Nucleus accumbens (tissue), 56 donors: ENCODE data around the gene SLX9.

ENCODE experiments used
- DNase-seq, 56 donors: peaks; one replicate each; lab custom pipeline; 2025; lab: John Stamatoyannopoulos, UW

SLX9 gene

DNA sequence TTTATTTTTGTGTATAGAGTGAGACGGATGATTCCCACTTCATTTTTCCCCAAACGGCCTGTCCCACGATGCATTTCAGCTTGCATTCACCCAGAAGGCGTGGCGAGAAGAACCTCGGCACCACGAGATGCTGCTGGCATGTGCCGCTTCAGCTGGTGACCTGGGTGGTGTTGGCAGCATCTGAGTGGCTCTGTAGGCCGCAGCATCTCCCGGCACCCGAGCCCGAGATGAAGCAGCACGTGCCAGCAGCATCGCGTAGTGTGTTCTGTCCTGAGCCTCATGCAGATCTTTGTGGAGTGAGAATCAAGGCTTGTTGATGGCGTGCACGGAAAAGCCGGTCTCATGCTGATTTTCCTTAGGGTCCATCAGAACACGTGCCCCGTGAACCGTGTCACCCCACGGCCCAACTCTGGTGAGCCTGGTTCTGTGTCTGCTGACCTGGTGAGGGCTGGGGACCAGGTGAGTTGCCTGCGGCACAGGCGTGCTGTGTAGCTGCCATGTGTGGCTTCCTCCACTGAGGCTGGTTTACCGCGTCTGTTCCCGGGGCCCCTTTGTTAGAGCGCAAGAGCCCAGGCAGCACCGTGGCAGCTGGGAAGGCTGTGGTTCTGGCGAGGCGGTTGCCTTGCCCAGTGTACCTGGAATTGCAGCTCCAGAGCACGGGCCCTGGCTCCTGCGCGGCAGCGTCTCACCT, 16.7 kb downstream of the SLX9 start:
- no peak for DNase-seq

DNA sequence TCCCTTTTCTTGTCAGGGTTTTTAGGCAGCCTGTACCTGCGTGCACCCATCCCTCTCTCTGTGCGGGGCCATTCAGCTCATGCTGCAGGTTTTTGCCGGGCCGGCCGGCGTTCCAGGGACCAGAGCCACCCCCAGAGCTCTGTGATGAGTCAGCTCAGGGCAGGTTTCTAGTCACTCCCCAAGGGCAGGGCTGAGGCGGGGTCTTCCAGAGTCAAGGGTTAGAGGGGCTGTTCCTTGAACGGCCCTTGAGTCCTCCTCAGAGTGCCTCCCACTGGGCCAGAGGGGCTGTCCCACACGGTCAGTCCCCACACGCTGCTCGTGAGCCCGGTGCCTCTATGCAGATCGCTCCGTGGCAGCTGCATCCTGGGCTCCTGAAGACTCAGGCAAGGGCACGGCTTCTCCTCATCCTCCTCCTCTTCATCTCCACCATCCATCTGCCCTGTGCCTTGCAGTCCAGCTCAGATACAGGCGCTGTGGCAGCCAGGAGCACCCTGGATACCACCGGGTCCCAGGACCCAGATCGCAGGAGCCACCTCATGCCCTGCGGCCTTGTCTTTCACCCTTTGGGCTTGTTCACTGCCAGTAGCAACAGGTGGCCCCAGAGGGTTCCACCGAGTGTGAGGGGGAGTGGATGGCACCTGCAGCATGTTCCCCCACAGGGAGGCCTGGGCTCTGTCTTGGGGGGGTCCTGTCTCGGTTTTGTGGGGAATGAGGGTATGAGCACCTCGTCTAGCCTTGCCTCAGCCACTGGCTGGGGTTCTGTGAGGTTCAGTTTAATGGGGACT, 17.4 kb downstream of the SLX9 start:
- DNase-seq = no peak

DNA sequence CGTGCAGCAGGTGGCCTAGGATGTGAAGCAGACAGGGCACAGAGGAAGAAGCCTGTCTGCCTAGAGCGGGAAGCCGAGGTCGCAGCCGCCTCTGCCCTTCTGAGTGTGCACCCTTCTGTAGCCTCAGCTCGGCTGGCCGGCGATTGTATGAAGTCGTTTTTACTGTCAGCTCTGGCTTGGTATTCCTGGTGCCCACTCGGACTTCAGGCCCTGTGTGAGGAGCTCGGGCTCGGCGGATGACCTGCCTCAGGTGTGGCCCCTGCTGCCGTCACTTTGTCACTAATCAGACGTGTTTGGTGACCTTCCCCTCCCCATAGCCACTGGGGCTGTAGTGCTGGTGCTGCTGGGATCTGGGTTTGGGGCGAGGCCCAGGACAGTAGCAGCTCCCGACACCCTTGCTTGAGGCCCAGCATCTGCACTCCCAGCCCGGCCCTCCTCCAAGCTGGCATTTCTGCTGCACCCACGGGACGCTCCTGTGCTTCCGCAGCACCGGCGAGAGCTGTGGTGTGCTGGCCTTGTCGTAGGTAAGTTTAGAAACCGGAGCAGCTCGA, 18.1 kb downstream of the SLX9 start:
- DNase-seq = no peak

DNA sequence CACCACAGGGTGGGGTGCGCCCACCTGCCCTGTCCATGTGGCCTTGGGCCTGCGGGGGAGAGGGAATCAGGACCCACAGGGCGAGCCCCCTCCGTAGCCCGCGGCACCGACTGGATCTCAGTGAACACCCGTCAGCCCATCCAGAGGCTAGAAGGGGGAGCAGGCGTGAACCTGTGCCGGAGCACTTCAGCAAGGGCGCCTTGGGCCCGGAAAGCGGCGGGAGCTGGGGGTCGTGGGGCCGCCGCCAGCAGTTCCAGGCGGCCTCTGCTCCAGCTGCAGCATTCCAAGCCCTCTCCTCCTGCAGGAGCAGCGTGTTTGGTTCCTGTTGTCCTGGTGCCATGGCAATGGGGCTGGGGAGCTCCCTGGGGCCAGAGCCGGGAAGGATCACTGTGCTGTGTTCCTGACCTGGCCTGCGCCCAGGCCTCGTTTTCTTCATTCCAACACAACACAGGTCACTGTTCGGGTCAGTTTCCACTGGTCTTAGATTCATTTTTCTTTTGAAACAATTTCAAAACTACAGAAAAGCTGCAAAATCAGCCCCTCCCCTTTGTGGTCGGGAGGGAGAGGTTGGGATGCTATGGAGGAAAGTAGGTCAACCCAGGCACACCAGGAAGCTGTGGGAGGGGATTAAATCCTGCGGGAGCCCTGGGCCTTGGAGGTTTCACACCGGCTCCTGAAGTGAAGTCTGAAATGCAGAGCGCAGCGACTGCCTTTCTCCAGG, 18.8 kb downstream of the SLX9 start:
- DNase-seq = peak in 5 of 56 donors; percentile 7 to 57 (median 34)

DNA sequence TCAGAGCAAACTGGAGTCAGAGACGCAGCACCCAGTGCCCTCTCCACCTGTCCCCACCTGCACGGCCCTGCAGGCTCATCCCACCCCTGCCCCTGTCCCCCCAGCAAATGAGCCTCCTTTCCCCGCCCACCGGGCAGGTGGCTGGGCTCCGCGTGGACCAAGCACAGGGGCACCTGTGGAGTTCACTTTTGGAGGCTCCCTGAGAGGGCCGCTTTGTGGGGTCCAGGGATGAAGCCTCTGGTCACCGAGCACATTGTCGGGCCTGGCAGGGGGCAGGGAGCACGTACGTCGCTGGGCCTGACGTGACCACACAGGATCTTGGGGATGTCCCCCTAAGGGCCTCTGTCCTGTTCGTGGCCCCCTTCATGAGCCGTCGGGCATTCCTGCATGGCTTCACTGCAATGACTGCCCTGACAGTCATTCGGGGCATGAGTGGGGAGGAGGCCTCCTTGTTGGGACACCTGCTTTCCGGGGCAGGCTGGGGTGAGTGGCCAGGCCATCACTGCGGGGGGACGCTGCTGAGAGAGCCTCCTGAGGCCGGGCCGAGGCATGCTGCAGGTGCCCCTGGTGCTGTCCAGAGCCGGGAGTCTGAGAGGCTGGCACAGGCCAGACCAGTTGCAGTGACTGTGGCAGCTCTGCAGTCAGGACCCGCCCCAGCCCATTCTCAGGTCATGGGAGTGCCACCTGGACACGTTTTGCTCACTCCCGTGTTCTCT, 19.7 kb downstream of the SLX9 start:
- no peak for DNase-seq

DNA sequence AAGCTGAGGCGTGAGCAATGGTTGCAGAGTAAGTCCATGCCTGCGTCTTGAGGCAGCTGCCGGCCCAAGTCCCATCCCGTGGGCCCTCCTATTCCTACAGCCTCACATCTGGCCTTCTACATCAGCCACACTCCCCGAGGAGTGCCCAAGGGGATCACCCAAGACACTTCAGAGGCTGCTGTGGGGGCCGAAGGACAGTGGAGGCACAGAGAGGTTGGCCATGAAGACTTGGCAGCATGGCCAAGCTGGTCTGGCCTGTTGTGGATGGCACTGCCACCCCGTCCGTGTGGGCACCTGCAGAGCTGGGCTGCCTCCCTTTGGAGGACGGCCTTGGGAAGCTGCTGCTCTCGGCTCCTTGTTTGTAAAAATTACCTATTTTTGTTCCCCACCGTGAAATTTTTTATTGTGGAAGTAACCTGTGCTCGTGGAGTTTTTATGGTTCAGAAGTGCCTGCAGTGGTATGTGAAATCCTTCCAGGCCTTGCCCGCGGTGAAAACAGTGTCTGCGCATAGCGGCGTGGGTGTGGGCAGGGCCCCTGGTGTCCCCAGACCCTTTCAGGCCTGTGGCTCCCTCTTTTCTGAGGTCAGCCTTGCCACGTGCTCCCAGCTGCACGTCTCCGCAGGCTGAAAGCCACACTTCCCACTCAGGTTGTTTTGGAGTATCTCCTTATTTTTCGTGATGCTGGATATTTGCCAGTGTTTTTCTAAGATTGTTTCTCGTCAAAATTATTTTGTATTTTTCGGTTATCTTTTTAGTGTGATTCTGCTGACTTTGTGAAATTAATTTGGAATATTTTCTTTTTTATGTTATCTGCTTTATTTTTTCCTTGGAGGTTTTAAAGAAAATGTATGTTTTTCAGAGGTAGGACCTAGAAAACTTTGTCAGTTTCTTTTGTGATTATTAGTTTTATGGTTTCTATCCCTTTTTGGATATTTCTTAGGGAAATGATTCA, 20.6 kb downstream of the SLX9 start:
- no peak for DNase-seq

DNA sequence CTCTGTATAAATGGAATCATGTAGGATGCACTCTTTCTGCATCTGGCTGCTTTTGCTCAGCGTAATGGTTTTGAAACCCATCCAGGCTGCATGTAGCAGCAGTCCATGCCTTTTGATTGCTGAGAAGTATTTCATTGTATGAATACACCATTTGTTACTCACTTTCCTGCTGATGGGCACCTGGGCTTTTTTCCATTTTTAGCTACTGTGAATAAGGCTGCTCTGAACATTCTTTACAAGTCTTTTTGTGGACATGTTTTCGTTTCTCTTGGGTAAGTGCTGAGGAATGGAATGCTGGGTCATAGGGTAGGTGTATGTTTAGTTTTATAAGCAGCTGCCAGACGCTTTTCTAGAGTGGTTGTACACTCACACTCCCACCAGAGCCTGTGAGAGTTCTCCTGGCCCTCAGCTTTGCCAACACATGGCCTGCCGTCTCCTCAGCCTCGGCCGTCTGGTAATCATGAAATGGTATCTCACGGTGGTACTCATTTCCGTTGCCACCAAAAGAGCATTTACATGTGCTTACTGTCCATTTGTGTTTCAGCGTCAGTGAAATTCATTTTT, 22.7 kb downstream of the SLX9 start:
- DNase-seq = no peak

DNA sequence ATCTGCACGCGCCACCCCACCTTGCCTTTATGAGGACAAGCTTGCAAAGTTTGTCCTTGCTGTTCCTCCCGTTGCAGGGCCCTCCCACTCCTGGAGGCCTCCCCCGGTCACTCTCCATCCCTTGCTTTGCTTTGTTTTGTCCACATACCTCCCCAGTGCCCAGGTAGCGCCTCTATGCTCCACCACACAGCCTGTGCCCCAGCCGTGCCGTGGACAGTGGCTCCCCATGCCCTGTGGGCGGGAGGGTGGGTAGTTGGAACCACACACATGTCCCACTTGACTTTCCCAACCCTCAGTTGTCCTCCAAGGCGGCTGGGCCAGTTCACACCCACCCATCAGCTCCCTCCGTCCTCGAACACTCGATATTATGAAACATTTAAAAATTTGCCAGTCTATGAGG, 24.6 kb downstream of the SLX9 start:
- no peak for DNase-seq

DNA sequence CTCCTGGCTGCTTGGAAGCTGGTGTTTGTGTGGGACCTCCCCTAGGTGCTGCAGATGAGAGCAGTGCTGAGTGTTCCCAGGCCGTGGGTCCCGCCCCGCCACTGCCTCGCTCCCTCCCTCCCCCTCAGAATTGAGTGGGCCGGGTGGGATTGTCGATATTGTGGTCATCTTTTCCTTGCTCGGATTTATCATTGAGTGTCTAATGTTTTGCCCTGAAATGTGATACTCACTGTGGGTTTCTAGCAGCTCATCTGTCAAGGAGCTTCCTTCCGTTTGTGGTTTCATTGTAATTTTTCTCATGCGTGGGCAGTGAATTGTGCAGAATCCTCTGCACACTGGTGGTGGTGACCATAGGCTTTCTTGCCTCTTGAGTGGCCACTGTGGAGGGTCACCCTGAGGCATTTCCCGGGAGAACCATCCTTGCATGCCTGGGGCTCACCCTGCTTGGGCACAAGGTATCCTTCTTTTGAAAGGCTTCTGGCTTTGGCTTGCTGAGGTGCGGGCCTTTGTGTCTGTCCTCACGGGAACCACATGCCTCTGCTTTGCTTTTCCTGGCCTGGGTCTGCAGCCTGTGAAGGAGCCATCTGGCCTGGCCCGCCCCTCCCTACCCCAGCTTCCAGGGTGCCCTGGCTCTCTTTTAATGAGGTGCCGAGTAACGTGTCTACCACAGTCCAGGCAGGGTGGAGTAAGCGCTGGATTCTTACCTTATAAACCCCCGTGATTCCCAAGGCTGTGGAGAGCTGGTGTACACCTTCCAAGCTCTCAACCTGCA, 25.6 kb downstream of the SLX9 start:
- DNase-seq = no peak

DNA sequence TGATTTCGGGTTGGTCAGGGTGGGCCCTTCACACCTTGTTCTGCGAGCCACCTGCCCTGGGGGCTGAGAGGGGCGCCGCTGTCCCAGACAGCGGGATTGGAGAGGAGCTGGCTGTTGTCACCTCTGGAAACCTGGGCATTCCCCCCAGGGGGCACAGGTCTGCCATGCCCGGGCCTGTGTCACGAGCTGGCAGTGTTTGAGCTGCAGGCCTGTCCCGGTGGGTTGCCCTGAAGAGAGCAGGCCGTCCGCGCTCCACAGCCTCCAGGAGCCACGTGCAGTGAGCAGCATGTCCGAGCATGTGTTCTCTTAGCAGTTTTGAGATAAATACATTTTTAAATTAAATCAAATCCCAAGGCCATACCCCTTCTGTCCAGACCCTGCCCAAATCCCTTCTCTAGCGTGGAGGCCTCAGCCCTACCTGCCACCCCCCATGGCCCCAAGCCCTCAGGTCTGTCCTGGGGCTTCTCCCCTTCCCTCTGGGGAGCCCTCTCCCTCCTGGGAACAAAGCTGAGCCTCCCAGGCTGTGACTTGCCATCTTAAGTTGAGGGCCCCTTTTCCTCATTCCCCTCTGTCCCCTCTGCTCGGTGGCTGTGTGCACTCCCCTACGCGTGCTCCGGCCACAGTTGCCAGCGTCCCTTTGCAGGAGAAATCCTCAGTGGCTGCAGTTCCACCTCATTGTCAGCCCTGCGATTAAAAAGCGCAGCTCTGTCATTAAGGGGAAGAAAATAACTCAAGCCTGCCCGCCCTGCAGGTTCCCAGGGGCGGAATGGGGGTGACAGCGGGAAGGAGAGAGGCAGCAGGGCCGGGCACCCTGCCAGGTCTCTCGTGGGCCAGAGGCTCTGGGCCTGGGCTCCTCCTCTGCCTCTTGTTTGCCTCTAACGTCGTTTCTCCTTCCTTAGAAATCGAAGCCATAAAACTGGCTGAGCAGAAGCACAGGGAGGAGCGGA, 26.6 kb downstream of the SLX9 start:
- DNase-seq = peak in 24 of 56 donors; percentile 5 to 65 (median 26)

DNA sequence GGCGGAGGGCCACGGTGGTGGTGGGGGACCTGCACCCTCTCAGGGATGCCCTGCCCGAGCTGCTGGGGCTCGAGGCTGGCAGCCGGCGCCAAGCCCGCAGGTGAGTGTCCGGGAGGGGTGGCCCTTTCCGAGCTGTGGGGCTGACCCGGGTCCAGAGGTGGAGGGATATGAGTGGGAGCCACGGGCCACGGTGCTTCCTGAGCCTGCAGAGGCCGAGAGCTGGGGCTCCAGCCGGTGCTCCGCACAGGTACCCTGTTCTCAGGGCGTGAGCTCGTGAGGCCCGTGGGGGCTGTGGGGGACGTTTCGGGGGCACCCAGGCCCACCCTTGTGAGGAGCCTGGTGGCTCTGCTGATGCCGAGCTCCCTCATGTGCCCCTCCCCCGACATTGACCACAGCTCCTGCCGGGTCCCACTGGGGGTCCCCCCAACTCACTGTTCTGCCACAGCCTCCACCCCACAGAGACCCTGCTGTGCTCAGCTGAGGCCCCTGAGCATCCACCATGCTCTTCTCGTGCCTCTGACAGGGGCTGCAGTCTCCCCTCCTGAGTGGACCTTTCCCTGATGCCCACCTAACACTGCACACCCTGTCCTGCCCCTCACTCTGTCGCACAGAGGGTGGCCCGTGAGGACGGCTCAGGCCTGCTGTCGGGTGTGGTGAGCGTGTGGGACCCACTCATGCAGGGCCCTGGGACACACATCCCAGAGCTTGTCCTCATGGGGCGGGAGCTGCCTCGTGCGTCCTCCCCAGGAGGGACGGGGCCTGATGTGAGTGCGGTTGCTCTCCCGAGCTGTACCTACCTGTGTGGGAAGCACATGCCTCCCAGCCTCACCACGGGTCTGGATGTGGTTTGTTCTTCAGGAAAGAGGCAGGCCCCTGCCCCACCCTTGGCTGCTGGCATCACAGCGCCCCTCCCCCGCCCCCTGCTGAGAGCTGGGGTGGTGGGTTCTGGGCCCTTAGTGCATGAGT, 27.5 kb downstream of the SLX9 start:
- no peak for DNase-seq

DNA sequence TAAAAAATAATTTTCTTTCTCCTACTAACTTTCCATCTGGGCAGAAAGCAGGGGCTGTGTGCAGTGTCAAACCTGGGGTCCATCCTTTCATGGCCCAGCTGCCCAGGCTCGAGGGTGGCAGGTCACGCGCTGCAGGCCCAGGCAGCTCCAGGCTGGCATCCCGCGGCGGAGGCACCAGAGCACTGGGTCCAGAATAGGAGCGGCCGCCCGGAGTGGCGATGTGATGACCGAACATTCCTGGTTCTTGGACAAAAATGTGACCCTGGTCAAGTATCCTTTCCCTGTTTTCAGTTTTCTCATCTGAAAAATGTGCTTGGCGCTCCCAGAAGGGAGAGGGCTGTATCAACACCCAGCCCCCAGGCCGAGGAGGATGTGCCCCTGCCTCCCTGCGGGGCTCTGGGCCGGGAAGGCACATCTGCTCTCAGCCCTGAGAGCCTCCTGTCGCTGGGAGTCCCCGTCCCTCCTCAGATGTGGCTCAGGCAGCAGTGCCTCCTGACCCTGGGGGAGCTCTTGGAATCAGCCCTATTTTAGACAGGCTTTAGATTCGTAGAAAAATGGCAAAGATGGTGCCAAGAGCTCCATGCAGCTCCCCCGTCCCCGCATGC, 29.3 kb downstream of the SLX9 start:
- no peak for DNase-seq

DNA sequence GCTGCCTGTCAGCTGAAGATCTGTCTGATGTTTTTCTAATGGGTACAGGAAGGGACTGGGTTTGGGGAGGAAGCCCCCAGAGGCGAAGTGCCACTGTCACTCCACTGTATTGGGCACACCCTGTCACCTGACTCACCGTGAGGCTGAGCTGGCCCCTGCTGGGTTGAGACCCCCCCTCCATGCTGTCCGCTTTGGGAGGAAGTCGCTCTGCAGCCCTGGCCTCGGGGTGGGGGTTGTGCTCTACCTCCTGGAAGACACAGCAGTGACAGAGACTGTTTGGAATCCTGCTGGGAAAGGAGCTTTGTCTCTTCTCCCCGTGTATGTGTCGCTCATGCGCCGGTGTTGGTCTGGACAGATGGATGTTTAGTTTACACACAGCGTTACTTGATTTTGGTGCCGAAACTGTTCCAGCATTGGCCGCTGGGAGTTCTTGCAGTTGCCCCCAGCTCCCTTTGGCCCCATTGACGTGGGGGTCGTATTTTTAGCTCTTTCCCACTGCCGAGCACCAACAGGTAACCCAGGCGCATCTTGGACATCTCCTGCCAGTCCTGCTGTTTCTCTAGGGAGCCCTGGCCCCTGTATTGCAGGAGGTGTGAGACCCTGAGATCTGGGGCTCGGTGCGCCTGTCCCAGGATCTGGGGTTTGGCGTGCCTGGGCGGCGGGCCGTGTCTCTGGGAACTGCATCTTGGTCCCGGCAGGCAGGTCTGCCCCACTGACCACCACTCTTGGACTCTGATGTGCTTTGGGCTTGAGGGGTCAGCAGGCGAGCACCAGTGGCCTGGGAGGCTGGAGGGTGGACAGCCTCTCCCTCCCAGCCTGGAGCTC, 30.3 kb downstream of the SLX9 start:
- no peak for DNase-seq
